GM18499 (cell line): Measurements from ENCODE around the gene ILF2.
"Not testable (repeated sequence)": the region's sequence is repeated elsewhere in the genome, so short reads cannot be mapped to it uniquely, and the experiment has no call there.

ENCODE experiments used
- ATAC-seq: cut with Tn5 transposase; IDR thresholded peaks from one replicate; pipeline ENCODE4 v1.9.1; 2021; ENCODE audit warnings: moderate number of reproducible peaks; ENCODE audit not compliant: insufficient read depth, unreplicated experiment

ILF2 gene

DNA sequence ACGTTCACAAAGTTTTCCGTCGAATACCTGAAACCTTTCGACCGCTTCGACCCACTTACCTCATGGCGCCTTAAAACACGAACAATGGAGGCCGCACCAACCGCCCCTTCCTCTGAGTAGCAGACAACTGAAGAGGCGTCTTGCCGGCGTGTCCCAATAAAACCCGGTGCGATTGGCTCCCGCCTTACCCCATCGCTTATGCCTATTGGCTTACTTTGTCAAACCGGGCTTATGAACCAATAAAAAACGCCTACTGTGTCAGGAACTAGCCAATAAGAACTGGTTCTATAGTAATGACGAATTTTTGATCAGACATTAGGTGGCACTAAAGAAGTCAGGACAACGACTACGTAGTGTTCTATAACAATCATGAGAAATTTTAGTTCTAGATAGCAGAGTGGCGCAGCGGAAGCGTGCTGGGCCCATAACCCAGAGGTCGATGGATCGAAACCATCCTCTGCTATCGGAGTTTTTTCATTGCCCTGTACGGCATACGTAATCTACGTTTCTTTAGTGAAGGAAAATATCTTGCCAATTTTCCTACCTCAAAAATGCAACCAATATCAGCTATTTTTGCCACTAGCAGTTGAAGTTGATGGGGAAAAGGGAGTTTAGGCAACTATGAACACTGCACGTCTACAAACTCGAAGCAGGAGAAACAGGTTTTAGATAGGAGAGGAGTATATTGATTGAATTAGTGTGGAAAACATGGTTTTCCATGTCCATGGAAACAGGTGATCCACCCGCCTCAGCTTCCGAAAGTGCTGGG is at the start of gene ILF2:
Gene ILF2, minus strand, starts transcription at position 135 of the 769 bp plus-strand sequence. Its CDS starts 71 bp downstream, at position 64.
- peak; percentile 88 for ATAC-seq

DNA sequence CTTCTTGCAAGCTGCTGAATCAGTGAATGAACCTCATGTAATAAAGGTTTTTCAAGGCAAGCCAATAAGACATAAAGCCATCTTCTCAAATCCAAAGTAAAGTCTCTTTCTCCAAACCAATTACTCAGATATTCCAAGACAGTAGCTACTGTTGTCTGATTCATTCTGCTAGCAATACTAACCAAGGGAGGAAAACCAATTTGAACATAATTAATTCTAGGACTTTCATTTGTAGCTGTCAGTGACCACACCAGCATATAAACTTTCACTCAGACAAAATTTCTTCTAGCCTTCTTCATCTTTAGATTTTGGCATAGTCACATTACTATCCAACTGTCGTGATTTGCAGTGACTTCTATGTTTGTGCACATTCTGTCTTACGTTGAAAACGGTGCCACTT is 46.5 kb upstream of the ILF2 start:
- ATAC-seq = no peak

DNA sequence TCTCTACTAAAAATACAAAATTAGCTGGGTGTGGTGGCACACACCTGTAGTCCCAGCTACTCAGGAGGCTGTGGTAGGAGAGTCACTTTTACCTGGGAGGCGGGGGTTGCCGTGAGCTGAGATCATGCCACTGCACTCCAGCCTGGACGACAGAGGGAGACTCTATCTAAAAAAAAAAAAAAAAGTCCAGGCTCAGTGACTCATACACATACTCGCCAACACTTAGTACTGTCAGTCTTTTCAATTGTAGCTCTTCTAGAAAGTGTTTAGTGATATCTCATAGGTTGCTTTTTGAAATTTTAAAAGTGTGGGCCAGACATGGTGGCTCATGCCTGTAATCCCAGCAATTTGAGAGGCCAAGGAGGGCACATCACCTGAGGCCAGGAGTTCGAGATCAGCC is 45.4 kb upstream of the ILF2 start:
- ATAC-seq = not testable (repeated sequence)

DNA sequence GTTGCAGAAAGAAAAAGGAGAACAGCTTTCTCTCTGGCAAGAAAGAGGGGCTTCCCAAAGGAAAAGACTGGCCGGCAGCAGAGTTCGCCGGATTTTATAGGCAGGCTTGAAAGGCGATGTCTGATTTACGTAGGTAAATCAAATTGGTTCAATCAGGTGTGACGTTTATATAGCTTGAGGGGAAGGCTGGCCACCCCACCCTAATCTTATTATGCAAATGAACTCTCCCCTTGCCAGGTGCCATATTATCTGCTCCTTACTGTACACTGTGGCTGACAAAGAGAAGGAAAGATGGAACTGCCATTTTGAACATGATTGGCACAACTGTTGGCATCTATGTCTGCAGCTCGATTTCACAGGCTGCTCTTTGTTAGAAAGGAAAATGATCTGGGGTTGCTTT is 40.2 kb upstream of the ILF2 start:
- no peak for ATAC-seq

DNA sequence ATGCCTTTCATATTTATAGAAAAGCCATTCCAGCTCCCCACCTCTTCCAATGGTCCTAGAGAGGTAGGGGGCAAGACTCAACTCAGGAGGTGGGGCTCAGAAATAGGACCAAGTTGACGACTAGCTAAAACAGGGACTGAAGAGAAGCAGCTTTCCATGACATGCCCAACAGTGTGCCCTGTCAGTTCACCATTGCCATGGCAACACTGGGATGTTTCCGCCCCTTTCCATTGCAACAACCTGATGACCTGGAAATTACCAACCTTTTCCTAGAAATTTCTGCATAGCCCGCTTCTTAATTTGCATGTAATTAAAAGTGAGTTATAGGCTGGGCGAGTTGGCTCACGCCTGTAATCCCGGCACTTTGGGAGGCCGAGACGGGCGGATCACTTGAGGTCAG is 34.7 kb upstream of the ILF2 start:
- no peak for ATAC-seq

DNA sequence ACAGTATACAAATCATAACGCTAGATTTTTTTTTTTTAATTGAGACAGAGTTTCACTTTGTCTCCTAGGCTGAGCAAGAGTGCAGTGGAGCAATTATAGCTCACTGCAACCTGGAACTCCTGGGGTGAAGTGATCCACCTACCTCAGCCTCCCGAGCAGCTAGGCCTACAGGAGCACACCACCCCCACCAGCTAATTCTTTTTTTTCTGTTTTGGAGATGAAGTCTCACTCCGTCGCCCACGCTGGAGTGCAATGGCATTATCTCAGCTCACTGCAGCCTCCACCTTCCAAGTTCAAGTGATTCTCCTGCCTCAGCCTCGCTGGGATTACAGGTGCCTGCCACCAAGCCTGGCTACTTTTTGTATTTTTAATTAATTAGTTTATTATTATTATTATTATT is 29.0 kb upstream of the ILF2 start:
- no peak for ATAC-seq

DNA sequence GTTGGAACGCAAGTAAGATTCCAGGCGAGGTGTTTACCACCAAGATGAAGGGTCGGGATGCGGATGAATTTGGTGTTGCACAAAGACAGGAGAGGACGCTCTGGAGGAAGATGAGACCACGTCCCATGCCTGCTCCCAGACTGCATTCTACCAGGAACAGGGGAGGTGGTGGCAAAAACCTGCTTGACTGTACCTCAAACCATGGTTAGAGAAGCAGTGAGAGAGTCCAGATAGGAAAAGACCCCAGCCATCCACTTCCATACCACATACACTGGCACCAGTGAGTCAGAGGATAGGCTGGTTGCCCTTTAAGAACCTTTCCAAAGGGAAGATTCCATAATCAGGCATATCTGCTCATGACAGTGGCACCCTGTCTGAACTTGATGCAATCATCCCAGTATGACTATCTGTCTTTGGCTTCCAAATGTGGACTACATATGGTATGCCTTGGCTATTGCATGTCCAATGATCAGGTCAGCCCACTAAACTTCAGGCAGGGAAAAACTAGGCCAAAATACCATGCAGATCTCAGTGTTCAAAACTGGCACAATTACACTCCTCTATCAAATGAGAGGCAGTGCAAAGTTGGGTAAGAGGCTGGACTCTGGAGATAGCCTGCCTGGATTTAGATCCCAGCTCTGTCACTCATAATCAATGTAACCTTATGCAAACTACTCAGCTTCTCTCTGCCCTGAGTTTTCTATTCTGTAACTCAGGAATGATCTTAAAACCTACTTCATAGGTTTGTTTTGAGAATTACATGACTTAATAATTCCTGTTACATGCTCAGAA is 28.3 kb upstream of the ILF2 start:
- no peak for ATAC-seq

DNA sequence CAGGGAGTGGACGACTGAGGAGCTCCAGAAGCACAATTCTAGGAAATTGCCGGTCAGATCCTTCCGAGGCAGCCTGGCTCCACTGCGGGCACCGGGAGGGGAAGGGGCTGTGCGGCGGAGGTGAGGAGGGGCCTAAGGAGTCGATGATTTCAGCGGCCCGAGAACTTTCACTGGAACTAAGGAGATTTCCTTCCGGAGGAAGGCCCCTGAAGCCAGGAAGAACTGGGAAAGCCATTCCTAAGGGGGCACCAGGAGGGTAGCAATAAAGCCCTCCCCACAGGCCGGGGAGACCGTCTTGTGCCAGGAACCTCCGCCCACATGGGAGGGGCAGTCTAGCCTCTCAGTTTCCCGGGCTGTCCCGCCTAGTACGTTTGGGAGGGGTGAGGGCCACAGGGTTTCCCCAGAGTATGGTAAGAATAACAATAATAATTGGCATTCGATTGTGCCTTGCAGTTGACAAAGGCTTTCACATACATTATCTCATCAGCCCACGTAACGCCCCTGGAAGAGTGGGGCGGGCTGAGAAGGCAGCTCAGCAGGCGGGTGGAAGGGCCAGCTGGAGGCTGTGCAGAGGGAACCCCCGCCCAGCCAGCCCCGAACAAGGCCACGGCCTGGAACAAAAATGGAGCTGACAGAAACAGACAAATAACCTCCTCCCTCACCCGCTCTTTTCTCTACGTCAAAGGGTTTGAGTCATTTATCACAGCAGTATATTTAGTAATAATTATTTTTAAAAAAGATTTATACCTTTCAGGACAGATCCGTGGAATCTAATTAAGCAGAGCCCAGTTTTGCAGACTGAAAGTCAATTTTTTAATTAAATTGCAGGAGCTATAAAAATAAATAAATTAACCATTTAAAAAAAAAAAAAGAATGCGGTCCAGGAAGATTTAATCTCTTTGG is 27.5 kb upstream of the ILF2 start:
- ATAC-seq = no peak

DNA sequence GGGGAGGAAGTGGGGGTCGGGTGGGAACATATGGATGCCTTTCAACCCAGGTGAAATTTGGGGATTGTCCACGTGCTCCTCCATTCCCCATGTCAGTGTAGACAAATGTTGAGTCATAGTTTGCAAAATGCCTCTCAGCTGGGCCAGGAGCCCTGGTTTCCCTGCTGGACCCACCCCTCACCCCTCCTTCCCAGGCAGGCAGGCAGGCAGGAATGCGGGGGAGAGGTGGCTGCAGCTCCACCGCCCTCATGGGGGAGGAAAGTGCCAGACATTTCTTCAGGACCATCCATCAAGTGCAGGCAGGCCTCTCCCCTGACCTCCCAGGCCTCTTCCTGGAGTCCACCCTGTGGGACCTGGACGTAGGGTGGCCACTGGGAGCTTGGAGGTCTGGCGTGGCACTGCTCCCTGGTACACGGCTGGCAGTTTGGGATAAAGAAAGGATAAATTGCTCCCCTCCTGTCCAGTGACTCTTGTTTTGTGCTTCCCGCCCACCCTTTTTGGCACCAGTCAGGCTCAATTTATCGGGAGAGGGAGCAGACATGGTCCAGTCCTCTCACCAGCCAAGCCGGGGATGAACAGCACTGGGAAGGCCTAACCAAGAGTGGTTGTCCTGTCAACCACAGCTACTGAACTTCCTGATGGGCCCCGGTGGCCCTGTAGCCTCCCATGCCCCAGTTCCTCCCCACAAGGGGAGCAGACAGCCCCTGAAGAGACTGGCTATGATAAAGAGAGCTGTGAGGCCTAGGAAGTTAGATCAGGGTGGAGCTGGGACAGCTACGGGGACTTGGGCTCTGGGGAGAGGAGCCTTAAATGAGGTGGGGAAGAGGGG is 26.6 kb upstream of the ILF2 start:
- no peak for ATAC-seq

DNA sequence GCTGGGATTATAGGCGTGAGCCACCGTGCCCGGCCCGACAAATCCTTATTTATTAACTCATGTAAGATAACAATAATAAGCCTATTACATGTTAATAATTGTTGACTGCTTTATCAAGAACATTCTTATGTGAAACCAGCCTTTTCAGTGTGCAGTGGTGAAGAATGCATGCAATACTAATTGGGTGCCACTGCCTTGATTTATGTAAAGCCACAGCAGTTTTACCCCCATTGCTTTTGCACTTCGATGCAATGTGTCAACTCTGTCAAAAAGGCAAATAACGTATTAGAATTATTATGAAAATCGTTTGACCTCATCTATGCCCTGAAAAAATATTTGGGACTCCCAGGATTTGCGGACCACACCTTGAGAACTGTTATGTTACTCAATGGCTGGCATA is 25.9 kb upstream of the ILF2 start:
- ATAC-seq = no peak

DNA sequence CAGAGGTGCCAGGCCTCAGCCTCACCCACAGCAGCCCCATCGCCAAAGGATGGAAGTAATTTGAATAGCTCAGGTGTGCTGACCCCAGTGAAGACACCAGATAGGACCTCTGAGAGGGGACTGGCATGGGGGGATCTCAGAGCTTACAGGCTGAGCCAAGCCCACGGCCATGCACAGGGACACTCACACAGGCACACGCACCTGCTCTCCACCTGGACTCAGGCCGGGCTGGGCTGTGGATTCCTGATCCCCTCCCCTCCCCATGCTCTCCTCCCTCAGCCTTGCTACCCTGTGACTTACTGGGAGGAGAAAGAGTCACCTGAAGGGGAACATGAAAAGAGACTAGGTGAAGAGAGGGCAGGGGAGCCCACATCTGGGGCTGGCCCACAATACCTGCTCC is 22.7 kb upstream of the ILF2 start:
- ATAC-seq = no peak

DNA sequence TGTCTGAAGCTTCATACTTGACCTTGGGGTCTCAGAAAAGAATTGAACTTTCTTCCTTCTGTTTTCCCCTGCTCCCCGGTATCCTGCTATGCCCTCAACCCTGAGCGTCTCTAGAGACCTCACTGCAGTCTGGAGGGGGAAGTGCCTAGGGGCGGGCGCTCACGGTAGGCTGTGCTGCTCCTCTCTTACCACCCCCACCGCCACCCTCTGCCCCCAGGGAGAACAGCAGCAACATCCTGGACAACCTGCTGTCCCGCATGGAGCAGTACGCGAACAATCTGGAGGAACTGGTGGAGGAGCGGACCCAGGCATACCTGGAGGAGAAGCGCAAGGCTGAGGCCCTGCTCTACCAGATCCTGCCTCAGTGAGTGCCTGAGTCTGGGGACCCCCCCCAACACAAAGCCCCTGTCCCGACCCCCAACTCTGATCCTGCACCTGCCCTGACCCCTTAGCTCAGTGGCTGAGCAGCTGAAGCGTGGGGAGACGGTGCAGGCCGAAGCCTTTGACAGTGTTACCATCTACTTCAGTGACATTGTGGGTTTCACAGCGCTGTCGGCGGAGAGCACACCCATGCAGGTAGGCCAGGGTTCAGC is 18.0 kb upstream of the ILF2 start:
- ATAC-seq = no peak

DNA sequence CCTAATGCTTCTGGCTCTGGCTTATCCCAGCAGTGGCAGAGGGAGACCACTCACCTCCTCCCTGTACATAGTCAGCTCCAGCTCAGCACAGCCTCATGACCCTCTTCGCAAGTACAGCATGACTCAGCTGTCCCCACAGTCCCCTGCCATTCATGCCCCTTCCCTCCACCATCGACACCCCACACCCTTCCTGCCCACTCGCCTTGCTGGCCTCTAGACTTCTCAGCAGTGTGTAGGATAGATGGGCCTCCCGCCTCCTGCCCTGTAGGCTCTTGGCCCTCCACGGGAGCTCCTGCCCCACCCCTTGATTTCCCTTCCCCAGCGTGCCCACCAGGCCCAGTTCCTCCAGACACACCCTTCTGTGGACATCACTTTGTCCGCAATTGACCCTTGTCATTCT is 17.5 kb upstream of the ILF2 start:
- ATAC-seq = no peak

DNA sequence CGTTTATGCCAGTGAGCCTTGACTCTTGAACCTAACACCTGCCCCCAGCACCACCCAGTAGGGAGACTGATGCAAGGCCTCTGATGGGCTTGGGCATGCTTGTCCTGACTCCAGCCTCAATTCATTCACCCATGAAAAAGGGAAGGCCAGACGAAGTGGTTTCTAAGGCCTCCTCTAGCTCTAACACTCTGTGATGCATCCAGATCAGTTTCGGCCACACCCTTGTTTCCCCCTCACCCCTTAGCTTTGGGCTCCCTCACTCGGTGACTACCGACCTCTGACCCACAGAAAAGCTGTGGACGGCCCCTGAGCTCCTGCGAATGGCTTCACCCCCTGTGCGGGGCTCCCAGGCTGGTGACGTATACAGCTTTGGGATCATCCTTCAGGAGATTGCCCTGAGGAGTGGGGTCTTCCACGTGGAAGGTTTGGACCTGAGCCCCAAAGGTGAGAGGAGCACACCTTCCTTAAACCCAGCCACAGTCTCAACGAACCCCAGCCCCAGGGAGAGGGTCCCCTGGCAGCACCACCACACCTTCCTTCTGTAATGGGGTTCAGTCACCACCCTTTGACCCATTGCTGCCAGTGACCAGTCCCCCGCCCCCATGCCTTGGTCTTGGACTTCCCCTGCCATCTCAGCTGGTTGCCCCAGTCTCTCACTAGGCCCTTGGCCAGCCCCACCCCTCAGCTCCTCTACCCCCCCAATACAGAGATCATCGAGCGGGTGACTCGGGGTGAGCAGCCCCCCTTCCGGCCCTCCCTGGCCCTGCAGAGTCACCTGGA is 16.7 kb upstream of the ILF2 start:
- no peak for ATAC-seq

DNA sequence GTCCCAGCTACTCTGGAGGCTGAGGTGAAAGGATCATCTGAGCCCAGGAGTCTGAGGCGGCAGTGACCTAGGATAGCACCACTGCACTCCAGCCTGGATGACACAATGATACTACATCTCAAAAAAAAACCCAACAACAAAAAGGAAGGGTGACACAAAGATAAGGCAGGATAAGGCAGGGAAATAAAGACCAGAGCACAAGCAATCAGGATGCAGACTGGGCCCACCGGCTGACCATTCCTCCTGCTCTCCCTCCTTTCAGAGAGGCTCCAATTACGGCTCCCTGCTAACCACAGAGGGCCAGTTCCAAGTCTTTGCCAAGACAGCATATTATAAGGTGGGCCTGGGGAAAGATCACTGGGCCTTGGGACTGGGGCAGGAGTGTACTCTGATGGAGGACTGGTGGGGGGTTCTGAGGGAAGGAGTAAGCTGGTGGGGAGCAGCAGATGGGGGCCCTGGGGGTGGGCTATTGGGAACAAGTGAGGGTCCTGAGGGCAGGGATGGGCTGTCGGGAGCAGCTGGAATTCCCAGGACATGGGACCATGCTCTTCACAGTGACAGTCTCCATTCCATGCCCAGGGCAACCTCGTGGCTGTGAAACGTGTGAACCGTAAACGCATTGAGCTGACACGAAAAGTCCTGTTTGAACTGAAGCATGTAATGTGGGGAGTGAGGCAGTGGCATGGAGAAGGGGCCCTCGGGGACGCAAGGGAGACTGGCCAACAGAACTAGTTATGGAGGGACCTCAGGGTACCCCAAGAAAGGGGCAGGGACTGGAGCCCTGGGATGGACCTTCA is 14.9 kb upstream of the ILF2 start:
- no peak for ATAC-seq

DNA sequence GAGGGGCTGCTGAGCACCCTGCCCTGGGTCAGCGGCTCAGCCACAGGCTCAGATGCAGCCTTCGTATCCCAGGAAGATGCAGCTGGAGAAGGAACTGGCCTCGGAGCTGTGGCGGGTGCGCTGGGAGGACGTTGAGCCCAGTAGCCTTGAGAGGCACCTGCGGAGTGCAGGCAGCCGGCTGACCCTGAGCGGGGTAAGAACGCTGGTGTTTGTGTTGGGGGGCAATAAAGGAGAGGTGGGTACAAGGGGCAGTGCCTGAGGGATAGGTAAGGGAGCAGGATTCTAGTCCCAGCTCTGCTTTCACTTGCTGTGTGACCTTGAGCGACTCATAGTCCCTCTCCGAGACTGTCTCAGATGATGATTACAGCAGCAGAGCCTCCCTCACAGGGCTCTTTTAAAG is 14.1 kb upstream of the ILF2 start:
- no peak for ATAC-seq

DNA sequence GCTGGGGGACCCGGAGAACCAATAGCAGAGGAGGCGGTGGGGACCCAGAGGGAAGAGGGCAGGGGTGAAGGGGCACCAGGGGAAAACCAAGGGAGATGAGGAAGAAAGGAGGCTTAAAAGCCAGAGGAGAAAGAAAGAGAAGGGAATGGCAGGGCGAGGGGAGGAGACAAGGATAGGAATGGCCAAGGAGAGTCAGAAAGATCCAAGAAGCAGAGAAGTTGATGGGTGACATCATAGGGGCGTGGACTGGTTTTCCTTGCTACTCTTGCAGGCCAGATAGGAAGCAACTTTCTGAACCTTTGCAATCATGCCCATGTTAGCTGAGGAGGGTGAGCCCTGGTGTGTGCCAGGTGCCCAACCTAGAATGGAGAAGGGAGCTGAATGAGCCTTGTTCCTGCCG is 13.1 kb upstream of the ILF2 start:
- ATAC-seq = no peak

DNA sequence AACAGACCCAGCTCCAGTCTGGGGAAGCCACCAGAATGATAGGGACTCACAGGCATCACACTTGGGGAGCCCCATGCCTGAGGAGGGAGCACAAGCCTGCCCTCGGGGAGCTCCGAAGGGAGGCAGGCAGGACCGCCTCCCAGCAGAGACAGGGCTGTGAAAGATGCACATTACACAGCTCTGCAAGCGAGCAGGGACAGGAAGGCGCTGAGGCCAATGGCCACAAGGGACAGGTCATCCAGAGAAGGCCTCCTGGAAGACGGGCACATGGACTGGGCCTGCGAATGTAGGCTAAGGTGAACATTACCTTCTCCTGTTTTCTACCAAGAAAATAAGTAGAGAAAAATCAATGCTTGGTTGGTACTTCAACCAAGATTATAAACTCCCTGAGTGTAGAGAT is 11.9 kb upstream of the ILF2 start:
- no peak for ATAC-seq
